ENCODE measurements around the gene MRPL9. TPM values are rescaled to one million over a fixed set of nuclear protein-coding genes. Genes with fewer than 3 reads are reported as not detected.
"Not testable (repeated sequence)": the region's sequence is repeated elsewhere in the genome, so short reads cannot be mapped to it uniquely, and the experiment has no call there.

MRPL9 gene
- total RNA-seq, 4 donors from 2014 or later = 61.4 to 74.7 (median 65.6) TPM

- intact Hi-C loops (cut with DNase I; ENCODE audit: low total_unique reads) (no loop called here), in situ Hi-C loops (cut with MboI; ENCODE audit: low sequenced_read_pairs in 4 of 4) (no loop called here)
- TF ChIP-seq CTCF (IDR thresholded peaks at IDR 0.05 in 4 of 5, conservative IDR thresholded peaks at IDR 0.05 in 1 of 5) (no peak), POLR2A (IDR thresholded peaks at IDR 0.05) (no peak)
- Histone ChIP-seq H3K27ac (no peak overlapping the region), H3K4me3 (no peak overlapping the region), H3K4me1 (no peaks in the 10 kb centered on the region), H3K36me3 (peaks cover 0 to 38% of the 10 kb centered on the region in 2 donors), H3K27me3 (no peaks in the 10 kb centered on the region), H3K9me3 (no peaks in the 10 kb centered on the region)
- no peak for DNase-seq
- ATAC-seq = no peak
These were observed 11.1 kb upstream of the MRPL9 start for GRCh38 chr1:151774256-151774922.

GRCh38 chr1:151773702-151774101 lies 10.4 kb upstream of the MRPL9 start:
- DNase-seq (no peak), ATAC-seq (no peak)
- intact Hi-C loops (cut with DNase I; ENCODE audit: low total_unique reads) = no loop called here
- Histone ChIP-seq H3K27me3 (no peaks in the 10 kb centered on the region), H3K4me3 (no peak overlapping the region), H3K4me1 (no peaks in the 10 kb centered on the region), H3K9me3 (no peaks in the 10 kb centered on the region), H3K36me3 (peaks cover 0 to 33% of the 10 kb centered on the region in 2 donors), H3K27ac (no peak overlapping the region)
- in situ Hi-C loops (cut with MboI; ENCODE audit: low sequenced_read_pairs in 4 of 4) = no loop called here
- TF ChIP-seq CTCF (IDR thresholded peaks at IDR 0.05 in 4 of 5, conservative IDR thresholded peaks at IDR 0.05 in 1 of 5) = no peak
- TF ChIP-seq POLR2A (IDR thresholded peaks at IDR 0.05) = no peak

- ATAC-seq; H3K36me3 ChIP-seq; H3K9me3 ChIP-seq; DNase-seq; H3K4me3 ChIP-seq; intact Hi-C loops (cut with DNase I; ENCODE audit: low total_unique reads); H3K27me3 ChIP-seq; H3K27ac ChIP-seq; H3K4me1 ChIP-seq: not testable (repeated sequence)
- in situ Hi-C loops (cut with MboI; ENCODE audit: low sequenced_read_pairs in 4 of 4) = loop anchor here in 1 of 4 donors (10.0 kb wide), 1 partner anchor 76 kb away; no protein-coding TSS in a partner anchor
These were observed 6.0 kb upstream of the MRPL9 start for GRCh38 chr1:151769270-151769669.

- H3K4me3 ChIP-seq; H3K27ac ChIP-seq; H3K27me3 ChIP-seq; ATAC-seq; H3K9me3 ChIP-seq; DNase-seq; intact Hi-C loops (cut with DNase I; ENCODE audit: low total_unique reads); H3K4me1 ChIP-seq; H3K36me3 ChIP-seq: not testable (repeated sequence)
- in situ Hi-C loops (cut with MboI; ENCODE audit: low sequenced_read_pairs in 4 of 4) = loop anchor here in 1 of 4 donors (10.0 kb wide), 1 partner anchor 76 kb away; no protein-coding TSS in a partner anchor
These were observed 5.2 kb upstream of the MRPL9 start for GRCh38 chr1:151768351-151769066.

- Histone ChIP-seq H3K36me3 (peaks cover 0 to 31% of the 10 kb centered on the region in 2 donors), H3K27ac (peak overlapping the region; percentile 88 to 94 (median 90)), H3K4me3 (peak overlapping the region; percentile 76 to 96 (median 90)), H3K4me1 (peaks cover 10 to 13% of the 10 kb centered on the region in 2 donors), H3K27me3 (no peaks in the 10 kb centered on the region), H3K9me3 (no peaks in the 10 kb centered on the region)
- TF ChIP-seq POLR2A (IDR thresholded peaks at IDR 0.05) (no peak), CTCF (IDR thresholded peaks at IDR 0.05 in 4 of 5, conservative IDR thresholded peaks at IDR 0.05 in 1 of 5) (no peak)
- intact Hi-C loops (cut with DNase I; ENCODE audit: low total_unique reads) = loop anchor here (1.0 kb wide), 2 partner anchors 26 to 72 kb away; partner anchors contain the start of gene TDRKH
- in situ Hi-C loops (cut with MboI; ENCODE audit: low sequenced_read_pairs in 4 of 4) = loop anchor here in 1 of 4 donors (10.0 kb wide), 1 partner anchor 81 kb away; no protein-coding TSS in a partner anchor
- ATAC-seq (no peak), DNase-seq (no peak)
These were observed 694 bp upstream of the MRPL9 start for GRCh38 chr1:151763990-151764389.

All from gastrocnemius medialis (tissue), 4 donors.